ENCODE results near the gene RHBDD2.
A peak's percentile ranks its signal among the peaks of the same experiment; 100 is the strongest.
"Not testable (repeated sequence)": the region's sequence is repeated elsewhere in the genome, so short reads cannot be mapped to it uniquely, and the experiment has no call there.

RHBDD2 gene

GRCh38 chr7:75889223-75889825, 10.5 kb downstream of the RHBDD2 start:
- no peak for DNase-seq (ENCODE audit: low read depth)

- DNase-seq (ENCODE audit: low read depth): no peak
Observed at GRCh38 chr7:75889826-75890225, 11.0 kb downstream of the RHBDD2 start.

- DNase-seq (ENCODE audit: low read depth): not testable (repeated sequence)
Observed at GRCh38 chr7:75891237-75891636, 12.4 kb downstream of the RHBDD2 start.

- no peak for DNase-seq (ENCODE audit: low read depth)
Observed at GRCh38 chr7:75891815-75892411, 13.1 kb downstream of the RHBDD2 start.

- no peak for DNase-seq (ENCODE audit: low read depth)
Observed at GRCh38 chr7:75892634-75893272, 13.9 kb downstream of the RHBDD2 start.

GRCh38 chr7:75896803-75897327, 18.0 kb downstream of the RHBDD2 start:
- DNase-seq (ENCODE audit: low read depth): no peak

GRCh38 chr7:75900617-75901315, 21.9 kb downstream of the RHBDD2 start:
- DNase-seq (ENCODE audit: low read depth): no peak

GRCh38 chr7:75905785-75906604, 27.2 kb downstream of the RHBDD2 start:
- no peak for DNase-seq (ENCODE audit: low read depth)

GRCh38 chr7:75906991-75907667, 28.3 kb downstream of the RHBDD2 start:
- no peak for DNase-seq (ENCODE audit: low read depth)

GRCh38 chr7:75907668-75908039, 28.8 kb downstream of the RHBDD2 start:
- not testable (repeated sequence) for DNase-seq (ENCODE audit: low read depth)

GRCh38 chr7:75909521-75910132, 30.8 kb downstream of the RHBDD2 start:
- no peak for DNase-seq (ENCODE audit: low read depth)

GRCh38 chr7:75911186-75911585, 32.4 kb downstream of the RHBDD2 start:
- not testable (repeated sequence) for DNase-seq (ENCODE audit: low read depth)

- DNase-seq (ENCODE audit: low read depth): no peak
Observed at GRCh38 chr7:75913437-75913836, 34.6 kb downstream of the RHBDD2 start.

- no peak for DNase-seq (ENCODE audit: low read depth)
Observed at GRCh38 chr7:75914169-75914654, 35.4 kb downstream of the RHBDD2 start.

GRCh38 chr7:75914655-75915415, 36.0 kb downstream of the RHBDD2 start, which contains the start of gene POR:
Gene POR, plus strand, starts transcription at chr7:75915155. Its CDS starts 38,847 bp downstream, at chr7:75954002.
- peak; percentile 93 for DNase-seq (ENCODE audit: low read depth)

- no peak for DNase-seq (ENCODE audit: low read depth)
Observed at GRCh38 chr7:75915416-75916156, 36.8 kb downstream of the RHBDD2 start.

- no peak for DNase-seq (ENCODE audit: low read depth)
Observed at GRCh38 chr7:75916259-75916658, 37.4 kb downstream of the RHBDD2 start.

- DNase-seq (ENCODE audit: low read depth): no peak
Observed at GRCh38 chr7:75916685-75917634, 38.1 kb downstream of the RHBDD2 start.

All from stimulated activated CD4-positive, alpha-beta T cell treated with anti-CD3 and anti-CD28 coated beads, Interleukin-2, amount 100 ng/mL, for 4 hours (primary cell).